H9 (cell line): ENCODE results near the gene PPP1R3C. TPM values are rescaled to one million over a fixed set of nuclear protein-coding genes. Genes with fewer than 3 reads are reported as not detected.

Experiments
- DNase-seq: peaks from one replicate; pipeline ENCODE4 v3.0.0-alpha.2; 2017
- H2AFZ ChIP-seq: one replicate; pipeline ENCODE4 v1.6.1; 2013; ENCODE audit warnings: mild to moderate bottlenecking, low read length, control low read depth, moderate library complexity
- H2AK5ac ChIP-seq: 2 replicates; pipeline ENCODE4 v1.6.1; 2013; ENCODE audit warnings: low read length, control low read depth, mixed read lengths; ENCODE audit not compliant: insufficient read length
- H2BK120ac ChIP-seq: one replicate; pipeline ENCODE4 v1.6.1; 2013; ENCODE audit warnings: low read depth, mild to moderate bottlenecking, low read length, control low read depth, inconsistent platforms; ENCODE audit not compliant: poor library complexity, severe bottlenecking
- H2BK12ac ChIP-seq: 2 replicates; pipeline ENCODE4 v1.6.1; 2013; ENCODE audit warnings: low read length, control low read depth, mixed read lengths, low read depth; ENCODE audit not compliant: insufficient read length
- H2BK15ac ChIP-seq: 2 replicates; pipeline ENCODE4 v1.6.1; 2013; ENCODE audit warnings: low read depth, low read length, control low read depth
- H2BK20ac ChIP-seq: one replicate; pipeline ENCODE4 v1.6.1; 2013; ENCODE audit warnings: low read depth, mild to moderate bottlenecking, low read length, control low read depth, inconsistent platforms; ENCODE audit not compliant: poor library complexity, severe bottlenecking
- H2BK5ac ChIP-seq: 2 replicates; pipeline ENCODE4 v1.6.1; 2013; ENCODE audit warnings: low read length, control low read depth, mixed read lengths; ENCODE audit not compliant: insufficient read length
- H3K14ac ChIP-seq: 2 replicates; pipeline ENCODE4 v1.6.1; 2013; ENCODE audit warnings: low read length, control low read depth; ENCODE audit not compliant: insufficient read depth
- H3K18ac ChIP-seq: 2 replicates; pipeline ENCODE4 v1.6.1; 2013; ENCODE audit warnings: low read depth, mild to moderate bottlenecking, mixed read lengths, low read length, control low read depth; ENCODE audit not compliant: insufficient read length
- H3K23ac ChIP-seq: 2 replicates; pipeline ENCODE4 v1.6.1; 2013; ENCODE audit warnings: low read length, control low read depth, mixed read lengths, low read depth; ENCODE audit not compliant: insufficient read length
- H3K23me2 ChIP-seq: 2 replicates; pipeline ENCODE4 v1.6.1; 2013; ENCODE audit warnings: low read depth, mild to moderate bottlenecking, mixed read lengths, low read length, control low read depth; ENCODE audit not compliant: insufficient read length, poor library complexity, severe bottlenecking
- H3K27ac ChIP-seq: 2 replicates; pipeline ENCODE4 v1.5.1; 2013; ENCODE audit warnings: low read length, control low read depth, mixed read lengths, low read depth; ENCODE audit not compliant: insufficient read length
- H3K27me3 ChIP-seq: 2 replicates; pipeline ENCODE4 v1.6.1; 2013; ENCODE audit warnings: low read length, control low read depth, inconsistent platforms; ENCODE audit not compliant: insufficient read depth
- H3K4ac ChIP-seq: 2 replicates; pipeline ENCODE4 v1.6.1; 2013; ENCODE audit warnings: low read depth, mild to moderate bottlenecking, control low read depth, inconsistent platforms, low read length, moderate library complexity
- H3K4me1 ChIP-seq: 2 replicates; pipeline ENCODE4 v1.6.1; 2013; ENCODE audit warnings: low read length, control low read depth, inconsistent platforms; ENCODE audit not compliant: insufficient read depth
- H3K4me2 ChIP-seq: 2 replicates; pipeline ENCODE4 v1.6.1; 2013; ENCODE audit warnings: low read length, control low read depth, mixed read lengths; ENCODE audit not compliant: insufficient read length, insufficient read depth
- H3K56ac ChIP-seq: 2 replicates; pipeline ENCODE4 v1.6.1; 2013; ENCODE audit warnings: low read depth, mild to moderate bottlenecking, mixed read lengths, low read length, control low read depth; ENCODE audit not compliant: insufficient read length
- H3K79me1 ChIP-seq: 2 replicates; pipeline ENCODE4 v1.6.1; 2013; ENCODE audit warnings: low read depth, mild to moderate bottlenecking, moderate library complexity, low read length, control low read depth, inconsistent platforms; ENCODE audit not compliant: insufficient read depth, poor library complexity, severe bottlenecking
- H3K79me2 ChIP-seq: 2 replicates; pipeline ENCODE4 v1.6.1; 2013; ENCODE audit warnings: low read length, control low read depth, inconsistent platforms; ENCODE audit not compliant: insufficient read depth
- H3K9ac ChIP-seq: 2 replicates; pipeline ENCODE4 v1.6.1; 2013; ENCODE audit warnings: low read length, control low read depth, mixed read lengths; ENCODE audit not compliant: insufficient read length; ENCODE audit errors: extremely low read depth
- H3K9me3 ChIP-seq: one replicate; pipeline ENCODE4 v1.6.1; 2013; ENCODE audit warnings: low read depth, low read length, inconsistent platforms; ENCODE audit not compliant: control insufficient read depth
- H3T11ph ChIP-seq: one replicate; pipeline ENCODE4 v1.6.1; 2013; ENCODE audit warnings: mild to moderate bottlenecking, low read length, control low read depth, inconsistent platforms
- H4K20me1 ChIP-seq: one replicate; pipeline ENCODE4 v1.6.1; 2013; ENCODE audit not compliant: control insufficient read depth, insufficient read length, insufficient read depth
- H4K5ac ChIP-seq: 2 replicates; pipeline ENCODE4 v1.6.1; 2013; ENCODE audit warnings: low read depth, mild to moderate bottlenecking, mixed read lengths, low read length, control low read depth; ENCODE audit not compliant: insufficient read length
- H4K8ac ChIP-seq: replicated peaks from 2 replicates; pipeline ENCODE4 v1.6.1; 2013; ENCODE audit warnings: low read length, control low read depth, mixed read lengths, low read depth; ENCODE audit not compliant: insufficient read length
- H4K91ac ChIP-seq: 2 replicates; pipeline ENCODE4 v1.6.1; 2013; ENCODE audit warnings: low read depth, mild to moderate bottlenecking, moderate library complexity, mixed read lengths, low read length, control low read depth; ENCODE audit not compliant: insufficient read length
- H3K27ac Mint-ChIP-seq, 3 experiments: 2 replicates in 2 of 3; 3 replicates in 1 of 3; pipeline ENCODE4 v1.8.0; 2020 to 2021; ENCODE audit warnings: mixed read lengths in 3 of 3, mild to moderate bottlenecking in 1 of 3, moderate library complexity in 1 of 3
- H3K27me3 Mint-ChIP-seq: 2 replicates; pipeline ENCODE4 v1.8.0; 2021; ENCODE audit warnings: low read depth, mild to moderate bottlenecking, moderate library complexity, mixed read lengths
- H3K36me3 Mint-ChIP-seq, 3 experiments: 2 replicates in 2 of 3; 3 replicates in 1 of 3; pipeline ENCODE4 v1.8.0; 2020 to 2021; ENCODE audit warnings: low read depth in 3 of 3, mixed read lengths in 3 of 3; ENCODE audit not compliant: insufficient read depth in 1 of 3
- H3K4me1 Mint-ChIP-seq, 2 experiments: 2 replicates each; pipeline ENCODE4 v1.8.0; 2020; ENCODE audit warnings: mixed read lengths in 2 of 2
- H3K4me3 Mint-ChIP-seq, 2 experiments: 2 replicates in 1 of 2; 3 replicates in 1 of 2; pipeline ENCODE4 v1.8.0; 2020 to 2021; ENCODE audit warnings: mild to moderate bottlenecking in 2 of 2, mixed read lengths in 2 of 2, moderate library complexity in 1 of 2
- H3K9me3 Mint-ChIP-seq, 2 experiments: 2 replicates in 1 of 2; 3 replicates in 1 of 2; pipeline ENCODE4 v1.8.0; 2020; ENCODE audit warnings: mild to moderate bottlenecking in 2 of 2, mixed read lengths in 2 of 2, moderate library complexity in 1 of 2
- WGBS: extraction: QIAGEN DNeasy Blood & Tissue Kit; methylation state at CpG from one replicate; pipeline ENCODE4 v1.1.7; 2013; ENCODE audit warnings: missing lambda C conversion rate, low lambda C conversion rate, mixed read lengths; ENCODE audit not compliant: insufficient read length; ENCODE audit errors: extremely low coverage; 5-methylcytosine and 5-hydroxymethylcytosine counted together
- total RNA-seq: library from RNA; stranded (reverse); gene quantifications from 2 replicates; pipeline ENCODE4 v1.2.1, GENCODE V29; 2021
- TF ChIP-seq, protein P1 (sequence below): fragments of 200-600 bp; sonication (generic); conservative IDR thresholded peaks from 3 replicates; pipeline ENCODE4 v1.8.0; 2021; ENCODE audit warnings: antibody characterized with exemption, mild to moderate bottlenecking

Gene PPP1R3C
- total RNA-seq, 1 experiment from 2014 or later: 1.2 TPM

DNA sequence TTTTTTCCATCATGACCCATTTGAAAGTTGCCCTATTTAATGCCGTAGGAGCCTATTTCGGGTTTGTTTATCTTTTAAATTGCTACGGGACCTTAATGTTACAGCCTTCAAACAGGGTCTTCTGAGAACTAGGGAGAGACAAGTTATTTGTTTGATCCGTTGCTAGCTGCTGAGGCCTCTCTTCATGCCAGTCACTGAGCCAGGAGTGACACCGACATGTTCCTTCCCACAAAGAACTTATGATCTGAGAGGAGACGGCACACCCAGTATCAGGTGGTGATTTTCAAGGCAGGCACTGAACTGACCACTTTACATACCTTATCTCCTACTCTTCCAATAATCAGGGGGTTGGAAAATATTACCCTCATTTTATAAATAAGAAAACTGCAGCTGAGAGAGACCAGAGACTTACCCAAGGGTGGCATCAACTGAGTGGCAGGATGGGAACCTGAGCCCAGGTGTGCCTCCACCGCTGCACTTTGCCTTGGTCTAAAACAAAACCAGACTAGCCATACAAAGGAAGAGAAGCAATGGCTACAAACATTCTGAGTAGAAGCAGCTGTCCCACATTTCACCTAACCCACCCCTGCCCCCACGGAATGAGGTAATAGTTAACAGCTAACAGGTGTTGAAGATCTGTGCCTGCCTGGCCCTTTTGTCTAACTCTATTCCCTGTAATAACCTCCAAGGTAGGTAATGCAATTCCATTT lies 40.5 kb downstream of the PPP1R3C start:
- no peaks in the 10 kb centered on the region for H3K36me3 Mint-ChIP-seq
- no peaks in the 10 kb centered on the region for H3K9me3 Mint-ChIP-seq
- TF ChIP-seq, protein P1, sequence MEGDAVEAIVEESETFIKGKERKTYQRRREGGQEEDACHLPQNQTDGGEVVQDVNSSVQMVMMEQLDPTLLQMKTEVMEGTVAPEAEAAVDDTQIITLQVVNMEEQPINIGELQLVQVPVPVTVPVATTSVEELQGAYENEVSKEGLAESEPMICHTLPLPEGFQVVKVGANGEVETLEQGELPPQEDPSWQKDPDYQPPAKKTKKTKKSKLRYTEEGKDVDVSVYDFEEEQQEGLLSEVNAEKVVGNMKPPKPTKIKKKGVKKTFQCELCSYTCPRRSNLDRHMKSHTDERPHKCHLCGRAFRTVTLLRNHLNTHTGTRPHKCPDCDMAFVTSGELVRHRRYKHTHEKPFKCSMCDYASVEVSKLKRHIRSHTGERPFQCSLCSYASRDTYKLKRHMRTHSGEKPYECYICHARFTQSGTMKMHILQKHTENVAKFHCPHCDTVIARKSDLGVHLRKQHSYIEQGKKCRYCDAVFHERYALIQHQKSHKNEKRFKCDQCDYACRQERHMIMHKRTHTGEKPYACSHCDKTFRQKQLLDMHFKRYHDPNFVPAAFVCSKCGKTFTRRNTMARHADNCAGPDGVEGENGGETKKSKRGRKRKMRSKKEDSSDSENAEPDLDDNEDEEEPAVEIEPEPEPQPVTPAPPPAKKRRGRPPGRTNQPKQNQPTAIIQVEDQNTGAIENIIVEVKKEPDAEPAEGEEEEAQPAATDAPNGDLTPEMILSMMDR: no peak
- no peak overlapping the region for H2BK20ac ChIP-seq
- H3K79me1 ChIP-seq: no peaks in the 10 kb centered on the region
- no peaks in the 10 kb centered on the region for H3K9me3 ChIP-seq
- WGBS: no CpG with 5 or more reads among the region's 8 CpGs
- DNase-seq: no peak
- H3K27ac Mint-ChIP-seq: peak overlapping the region in 1 of 3 experiments; percentile 45; a peak in 1 of 7 replicates
- H2BK120ac ChIP-seq: no peak overlapping the region
- H3K79me2 ChIP-seq: no peaks in the 10 kb centered on the region
- no peak overlapping the region for H2BK5ac ChIP-seq
- H3K4me1 Mint-ChIP-seq: no peaks in the 10 kb centered on the region
- no peak overlapping the region for H2AK5ac ChIP-seq
- no peak overlapping the region for H3T11ph ChIP-seq
- no peak overlapping the region for H3K14ac ChIP-seq
- H3K23me2 ChIP-seq: no peaks in the 10 kb centered on the region
- no peak overlapping the region for H3K56ac ChIP-seq
- no peak overlapping the region for H3K4me2 ChIP-seq
- H4K20me1 ChIP-seq: no peaks in the 10 kb centered on the region
- H2BK12ac ChIP-seq: no peak overlapping the region
- no peaks in the 10 kb centered on the region for H3K27me3 ChIP-seq
- H4K5ac ChIP-seq: no peak overlapping the region
- peaks cover 10% of the 10 kb centered on the region for H3K27me3 Mint-ChIP-seq
- no peak overlapping the region for H3K18ac ChIP-seq
- no peaks in the 10 kb centered on the region for H3K4me1 ChIP-seq
- no peak overlapping the region for H2AFZ ChIP-seq
- no peak overlapping the region for H3K4me3 Mint-ChIP-seq
- no peak overlapping the region for H2BK15ac ChIP-seq
- no peak overlapping the region for H4K91ac ChIP-seq
- no peak overlapping the region for H3K9ac ChIP-seq
- no peak overlapping the region for H3K23ac ChIP-seq
- no peak overlapping the region for H4K8ac ChIP-seq
- no peak overlapping the region for H3K4ac ChIP-seq
- no peak overlapping the region for H3K27ac ChIP-seq
